Natural killer cell (primary cell): ENCODE results near the gene PGRMC1. TPM values are rescaled to one million over a fixed set of nuclear protein-coding genes. Genes with fewer than 3 reads are reported as not detected.
"Not testable (repeated sequence)": the region's sequence is repeated elsewhere in the genome, so short reads cannot be mapped to it uniquely, and the experiment has no call there.

Source experiments
- ATAC-seq, 3 donors: fragments of 150-1000 bp in 2 of 3; fragments of 200-7000 bp in 1 of 3; cut with Tn5 transposase; 1 replicate in 1 of 3; 2 replicates in 2 of 3; pipeline ENCODE4 v1.10.0; 2021; ENCODE audit warnings: mild to moderate bottlenecking in 2 of 3, moderate library complexity in 2 of 3
- DNase-seq, 2 donors: peaks; one replicate each; pipeline versions ENCODE4 v3.0.0 to v3.0.0-alpha.2; 2013 to 2021; ENCODE audit warnings: mixed read lengths in 1 of 2
- H3K27ac ChIP-seq: one replicate; pipeline ENCODE4 v1.5.1; 2013; ENCODE audit warnings: mild to moderate bottlenecking, low read length
- H3K27me3 ChIP-seq: one replicate; pipeline ENCODE4 v1.6.1; 2013; ENCODE audit warnings: low read length; ENCODE audit not compliant: control insufficient read depth, insufficient read depth
- H3K36me3 ChIP-seq: one replicate; pipeline ENCODE4 v1.6.1; 2013; ENCODE audit warnings: low read length; ENCODE audit not compliant: control insufficient read depth, insufficient read depth
- H3K4me1 ChIP-seq: one replicate; pipeline ENCODE4 v1.6.1; 2013; ENCODE audit warnings: low read length; ENCODE audit not compliant: control insufficient read depth, insufficient read depth
- H3K4me3 ChIP-seq: one replicate; pipeline ENCODE4 v1.5.1; 2013; ENCODE audit warnings: low read length
- H3K9me3 ChIP-seq: one replicate; pipeline ENCODE4 v1.6.1; 2013; ENCODE audit warnings: low read length; ENCODE audit not compliant: control insufficient read depth, insufficient read depth
- H3K27ac Mint-ChIP-seq, 2 donors: one replicate each; pipeline ENCODE4 v1.8.0; 2022; ENCODE audit warnings: mild to moderate bottlenecking in 2 of 2, mixed read lengths in 2 of 2, moderate library complexity in 1 of 2
- H3K27me3 Mint-ChIP-seq, 2 donors: one replicate each; pipeline ENCODE4 v1.8.0; 2022; ENCODE audit warnings: low read depth in 2 of 2, mixed read lengths in 2 of 2
- H3K36me3 Mint-ChIP-seq: one replicate; pipeline ENCODE4 v1.8.0; 2022; ENCODE audit warnings: mixed read lengths
- H3K4me1 Mint-ChIP-seq, 2 donors: one replicate each; pipeline ENCODE4 v1.8.0; 2022; ENCODE audit warnings: mixed read lengths in 2 of 2
- H3K4me3 Mint-ChIP-seq: one replicate; pipeline ENCODE4 v1.8.0; 2022; ENCODE audit warnings: mild to moderate bottlenecking, moderate library complexity, mixed read lengths
- H3K9me3 Mint-ChIP-seq, 2 donors: one replicate each; pipeline ENCODE4 v1.8.0; 2022; ENCODE audit warnings: mixed read lengths in 2 of 2
- WGBS: methylation state at CpG from one replicate; pipeline ENCODE4 v1.1.7; 2013; ENCODE audit warnings: missing lambda C conversion rate; ENCODE audit not compliant: insufficient coverage; 5-methylcytosine and 5-hydroxymethylcytosine counted together
- intact Hi-C: fragments of 100-400 bp; cut with micrococcal nuclease; formaldehyde crosslinking; loops from one replicate; pipeline ENCODE4 v1.14.2; 2022
- total RNA-seq, 4 donors: library from RNA; stranded (reverse); fragments of 120-200 nt in 1 of 4; gene quantifications; one replicate each; pipeline versions ENCODE4 v1.2.3 to v1.2.4, GENCODE V29; 2013 to 2022
- TF ChIP-seq, protein P1 (sequence below): fragments of 200-600 bp; IDR thresholded peaks from one replicate; pipeline ENCODE4 v1.8.0; 2022; ENCODE audit warnings: antibody characterized with exemption

Gene PGRMC1
- total RNA-seq, 3 donors from 2014 or later (not counting 1 experiment from before 2014, with no cell fraction given) = 11.5 to 13.6 (median 13.2) TPM

DNA sequence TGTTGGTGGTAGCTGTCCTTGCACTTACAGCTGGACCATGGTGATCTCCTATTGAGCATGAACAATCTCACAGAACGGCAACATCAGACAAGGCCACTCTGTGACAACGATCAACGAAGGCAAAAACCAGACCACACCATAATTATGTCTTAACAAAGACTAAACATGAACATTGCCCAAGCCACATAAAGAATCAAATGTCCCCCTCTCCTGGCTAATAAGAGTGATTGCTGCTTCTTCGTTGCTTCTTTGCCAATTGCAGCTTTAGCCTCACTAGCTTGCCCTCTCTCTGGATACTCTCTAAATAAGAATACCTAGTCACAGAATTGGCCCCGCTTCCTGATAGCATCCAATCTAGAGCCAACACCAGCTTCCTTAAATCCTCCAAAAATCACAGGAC, 41.5 kb upstream of the PGRMC1 start:
- Mint-ChIP-seq H3K4me1 (no peaks in the 10 kb centered on the region), H3K9me3 (no peaks in the 10 kb centered on the region), H3K36me3 (no peaks in the 10 kb centered on the region), H3K27ac (no peak overlapping the region), H3K27me3 (peaks cover 4 to 11% of the 10 kb centered on the region in 2 donors), H3K4me3 (no peak overlapping the region)
- Histone ChIP-seq H3K9me3 (no peaks in the 10 kb centered on the region), H3K4me3 (no peak overlapping the region), H3K36me3 (no peaks in the 10 kb centered on the region), H3K27ac (no peak overlapping the region), H3K27me3 (no peaks in the 10 kb centered on the region), H3K4me1 (no peaks in the 10 kb centered on the region)
- TF ChIP-seq, protein P1, sequence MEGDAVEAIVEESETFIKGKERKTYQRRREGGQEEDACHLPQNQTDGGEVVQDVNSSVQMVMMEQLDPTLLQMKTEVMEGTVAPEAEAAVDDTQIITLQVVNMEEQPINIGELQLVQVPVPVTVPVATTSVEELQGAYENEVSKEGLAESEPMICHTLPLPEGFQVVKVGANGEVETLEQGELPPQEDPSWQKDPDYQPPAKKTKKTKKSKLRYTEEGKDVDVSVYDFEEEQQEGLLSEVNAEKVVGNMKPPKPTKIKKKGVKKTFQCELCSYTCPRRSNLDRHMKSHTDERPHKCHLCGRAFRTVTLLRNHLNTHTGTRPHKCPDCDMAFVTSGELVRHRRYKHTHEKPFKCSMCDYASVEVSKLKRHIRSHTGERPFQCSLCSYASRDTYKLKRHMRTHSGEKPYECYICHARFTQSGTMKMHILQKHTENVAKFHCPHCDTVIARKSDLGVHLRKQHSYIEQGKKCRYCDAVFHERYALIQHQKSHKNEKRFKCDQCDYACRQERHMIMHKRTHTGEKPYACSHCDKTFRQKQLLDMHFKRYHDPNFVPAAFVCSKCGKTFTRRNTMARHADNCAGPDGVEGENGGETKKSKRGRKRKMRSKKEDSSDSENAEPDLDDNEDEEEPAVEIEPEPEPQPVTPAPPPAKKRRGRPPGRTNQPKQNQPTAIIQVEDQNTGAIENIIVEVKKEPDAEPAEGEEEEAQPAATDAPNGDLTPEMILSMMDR = no peak
- DNase-seq (no peak), ATAC-seq (no peak)
- WGBS = 93% methylated on average over 5 of the region's 5 CpGs
- intact Hi-C loops = no loop called here

DNA sequence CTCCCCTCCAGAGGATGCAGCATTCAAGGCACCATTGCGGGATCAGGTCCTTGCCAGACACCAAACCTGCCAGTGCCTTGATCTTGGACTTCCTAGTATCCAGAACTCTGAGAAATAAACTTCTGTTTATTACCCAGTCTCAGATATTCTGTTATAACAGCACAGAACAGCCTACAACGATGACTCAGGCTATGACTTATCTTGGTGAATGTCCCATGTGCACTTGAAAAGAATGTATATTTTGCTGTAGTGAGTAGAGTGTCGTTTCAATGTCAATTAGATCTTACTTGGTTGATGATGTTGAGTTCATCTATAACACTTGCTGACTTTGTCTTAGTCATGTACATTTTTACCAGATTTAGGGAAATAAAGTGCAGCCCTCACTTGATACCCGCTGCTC, 34.5 kb upstream of the PGRMC1 start:
- H3K4me1 ChIP-seq = no peaks in the 10 kb centered on the region
- Mint-ChIP-seq H3K9me3 (no peaks in the 10 kb centered on the region), H3K36me3 (no peaks in the 10 kb centered on the region), H3K27ac (no peak overlapping the region), H3K4me3 (no peak overlapping the region), H3K4me1 (no peaks in the 10 kb centered on the region), H3K27me3 (peaks cover 6 to 30% of the 10 kb centered on the region in 2 donors)
- 100% methylated on average over 1 of the region's 4 CpGs for WGBS
- intact Hi-C loops = no loop called here
- no peak for ATAC-seq
- H3K9me3 ChIP-seq = no peaks in the 10 kb centered on the region
- no peaks in the 10 kb centered on the region for H3K27me3 ChIP-seq
- no peak for DNase-seq
- no peak overlapping the region for H3K27ac ChIP-seq
- no peaks in the 10 kb centered on the region for H3K36me3 ChIP-seq
- TF ChIP-seq, protein P1 = no peak
- H3K4me3 ChIP-seq = no peak overlapping the region

DNA sequence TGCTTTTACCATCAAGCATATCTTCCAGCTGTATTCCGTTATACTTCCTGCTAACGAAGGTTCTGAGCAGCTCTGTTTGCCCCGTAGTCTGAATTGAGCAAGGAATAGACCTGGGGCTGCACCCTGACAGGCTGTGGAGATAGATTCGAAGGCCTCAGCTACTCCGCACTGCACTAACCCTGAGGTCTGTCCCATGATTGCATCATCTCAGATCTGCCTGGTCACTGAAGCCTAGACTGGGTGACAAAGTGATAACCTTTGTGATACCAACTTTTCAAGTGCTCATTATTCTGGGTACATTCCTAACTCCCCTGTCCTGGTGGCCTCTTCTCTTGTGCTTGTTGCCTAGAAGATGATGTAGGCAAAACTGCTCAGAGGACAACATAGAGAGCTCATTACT, 29.9 kb upstream of the PGRMC1 start:
- WGBS = 87% methylated on average over 5 of the region's 5 CpGs
- ATAC-seq (no peak), DNase-seq (no peak)
- H3K4me1 ChIP-seq = no peaks in the 10 kb centered on the region
- H3K27ac ChIP-seq = no peak overlapping the region
- TF ChIP-seq, protein P1 = no peak
- H3K9me3 ChIP-seq = no peaks in the 10 kb centered on the region
- intact Hi-C loops = no loop called here
- no peak overlapping the region for H3K4me3 Mint-ChIP-seq
- no peak overlapping the region for H3K27ac Mint-ChIP-seq
- H3K27me3 Mint-ChIP-seq = peaks cover 6 to 28% of the 10 kb centered on the region in 2 donors
- no peak overlapping the region for H3K4me3 ChIP-seq
- no peaks in the 10 kb centered on the region for H3K36me3 Mint-ChIP-seq
- H3K36me3 ChIP-seq = no peaks in the 10 kb centered on the region
- H3K9me3 Mint-ChIP-seq = no peaks in the 10 kb centered on the region
- no peaks in the 10 kb centered on the region for H3K4me1 Mint-ChIP-seq
- H3K27me3 ChIP-seq = no peaks in the 10 kb centered on the region

DNA sequence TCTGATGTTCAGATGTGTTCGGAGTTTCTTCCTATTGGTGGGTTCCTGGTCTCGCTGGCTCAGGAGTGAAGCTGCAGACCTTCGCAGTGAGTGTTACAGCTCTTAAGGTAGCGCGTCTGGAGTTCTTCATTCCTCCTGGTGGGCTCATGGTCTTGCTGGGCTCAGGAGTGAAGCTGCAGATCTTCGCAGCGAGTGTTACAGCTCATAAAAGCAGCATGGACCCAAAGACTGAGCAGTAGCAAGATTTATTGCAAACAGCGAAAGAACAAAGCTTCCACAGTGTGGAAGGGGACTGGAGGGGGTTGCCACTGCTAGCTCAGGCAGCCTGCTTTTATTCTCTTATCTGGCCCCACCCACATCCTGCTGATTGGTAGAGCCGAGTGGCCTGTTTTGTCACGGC, 28.6 kb upstream of the PGRMC1 start:
- H3K4me1 ChIP-seq, H3K27ac Mint-ChIP-seq, ATAC-seq, H3K27me3 ChIP-seq, H3K9me3 ChIP-seq, DNase-seq, H3K27ac ChIP-seq, H3K4me3 ChIP-seq, H3K36me3 Mint-ChIP-seq, intact Hi-C loops, H3K4me3 Mint-ChIP-seq, H3K36me3 ChIP-seq, H3K4me1 Mint-ChIP-seq, H3K9me3 Mint-ChIP-seq: not testable (repeated sequence)
- peaks cover 8 to 41% of the 10 kb centered on the region in 2 donors for H3K27me3 Mint-ChIP-seq
- 88% methylated on average over 10 of the region's 10 CpGs for WGBS
